Suprapubic skin (tissue), 3 donors: Measurements from ENCODE around the gene GFAP.
"Not testable (repeated sequence)": the region's sequence is repeated elsewhere in the genome, so short reads cannot be mapped to it uniquely, and the experiment has no call there.

Experiments
- CTCF ChIP-seq, 2 donors: fragments of 200-600 bp in 1 of 2; fragments of 450-650 bp in 1 of 2; sonication (generic) in 1 of 2; IDR thresholded peaks; one replicate each; pipeline ENCODE4 v1.5.1; 2016 to 2019; ENCODE audit warnings: antibody characterized with exemption in 2 of 2, mild to moderate bottlenecking in 1 of 2, moderate library complexity in 1 of 2
- EP300 ChIP-seq: sonication (generic); formaldehyde crosslinking; IDR thresholded peaks from one replicate; pipeline ENCODE4 v1.6.1; 2017; ENCODE audit warnings: antibody characterized with exemption
- POLR2A ChIP-seq, 2 donors: fragments of 450-650 bp; IDR thresholded peaks; one replicate each; pipeline ENCODE4 v1.6.1; 2017; ENCODE audit warnings: antibody characterized with exemption in 2 of 2, mild to moderate bottlenecking in 2 of 2, moderate library complexity in 2 of 2

GRCh38 chr17:44945652-44946051 lies 30.4 kb upstream of the GFAP start:
- not testable (repeated sequence) for TF ChIP-seq CTCF (IDR thresholded peaks at IDR 0.05); POLR2A (IDR thresholded peaks at IDR 0.05); EP300
